GM12878 (cell line): ENCODE measurements around the gene USP54. TPM values are rescaled to one million over a fixed set of nuclear protein-coding genes. Genes with fewer than 3 reads are reported as not detected.

ENCODE experiments used
- ATAC-seq: fragments of 200-7000 bp; cut with Tn5 transposase; 3 replicates; pipeline ENCODE4 v1.9.1; 2020; ENCODE audit warnings: mild to moderate bottlenecking, moderate library complexity
- BruUV-seq: library from RNA; stranded (reverse); fragments of 400-500 nt; replicated peaks from 2 replicates; lab custom pipeline; 2021; lab: Mats Ljungman, UMichigan
- CTCF ChIA-PET: fragments of 300-600 bp; sonication (Branson Sonifier 250); formaldehyde crosslinking; extraction: SDS; loops from one replicate; lab custom pipeline; 2021; ENCODE audit warnings: inconsistent platforms; lab: Yijun Ruan, JAX
- POLR2A ChIA-PET: fragments of 350-600 bp; formaldehyde crosslinking; extraction: SDS; loops from one replicate; lab custom pipeline; 2021; ENCODE audit warnings: inconsistent platforms; lab: Charles Lee
- RAD21 ChIA-PET: fragments of 300-600 bp; sonication (Branson Sonifier 250); formaldehyde crosslinking; loops from one replicate; lab custom pipeline; 2023; ENCODE audit warnings: antibody characterized with exemption; ENCODE audit not compliant: unreplicated experiment; lab: Charles Lee
- SMC1A ChIA-PET: fragments of 300-600 bp; sonication (Branson Sonifier 250); formaldehyde crosslinking; loops from one replicate; lab custom pipeline; 2023; ENCODE audit not compliant: unreplicated experiment, uncharacterized antibody; lab: Charles Lee
- DNase-seq: peaks from one replicate; pipeline ENCODE4 v3.0.0-alpha.2; 2011; ENCODE audit warnings: low read depth, low spot score
- FAIRE-seq: peaks from 3 replicates; lab custom pipeline; 2011; peaks lifted over from hg19 to GRCh38; lab: Jason Lieb, UNC
- H2AFZ ChIP-seq: 2 replicates; pipeline ENCODE4 v1.6.0; 2011; ENCODE audit warnings: low read depth, low read length, control low read depth; ENCODE audit not compliant: control insufficient read depth
- H3K27ac ChIP-seq: 2 replicates; pipeline ENCODE4 v1.5.1; 2011; ENCODE audit warnings: control low read depth; ENCODE audit not compliant: control insufficient read depth, insufficient read depth
- H3K27me3 ChIP-seq, 2 experiments: replicated peaks in 1 of 2; 2 replicates each; pipeline versions ENCODE4 v1.6.0 to v1.6.1; 2011; ENCODE audit warnings: low read length in 1 of 2; ENCODE audit not compliant: control insufficient read depth in 2 of 2, insufficient read depth in 2 of 2
- H3K36me3 ChIP-seq, 2 experiments: 2 replicates each; pipeline ENCODE4 v1.5.1; 2011; ENCODE audit warnings: low read length in 1 of 2; ENCODE audit not compliant: control insufficient read depth in 2 of 2, insufficient read depth in 2 of 2
- H3K4me1 ChIP-seq: 2 replicates; pipeline ENCODE4 v1.6.1; 2011; ENCODE audit warnings: mild to moderate bottlenecking, low read length, moderate library complexity, mixed read lengths; ENCODE audit not compliant: control insufficient read depth, insufficient read depth
- H3K4me2 ChIP-seq: 2 replicates; pipeline ENCODE4 v1.6.0; 2011; ENCODE audit warnings: control low read depth; ENCODE audit not compliant: control insufficient read depth, insufficient read depth
- H3K4me3 ChIP-seq: fragments of 200-600 bp; sonication (generic); 2 replicates; pipeline ENCODE4 v1.5.1; 2016
- H3K79me2 ChIP-seq: 2 replicates; pipeline ENCODE4 v1.6.0; 2011; ENCODE audit warnings: low read length; ENCODE audit not compliant: control insufficient read depth, insufficient read depth
- H3K9ac ChIP-seq: 2 replicates; pipeline ENCODE4 v1.8.0; 2011; ENCODE audit warnings: low read length, control low read depth, mixed read lengths; ENCODE audit not compliant: control insufficient read depth, insufficient read depth
- H3K9me3 ChIP-seq: replicated peaks from 3 replicates; pipeline ENCODE4 v1.5.1; 2011; ENCODE audit warnings: mild to moderate bottlenecking, low read length; ENCODE audit not compliant: control insufficient read depth, insufficient read depth
- H4K20me1 ChIP-seq: 2 replicates; pipeline ENCODE4 v1.6.0; 2011; ENCODE audit not compliant: control insufficient read depth, insufficient read depth
- BCL11A ChIP-seq: IDR thresholded peaks from 2 replicates; pipeline ENCODE4 v1.6.1; 2011; ENCODE audit warnings: low read depth, low read length
- ETV6 ChIP-seq, 2 experiments: fragments of 450-650 bp in 1 of 2; IDR thresholded peaks in 1 of 2; conservative IDR thresholded peaks in 1 of 2; 2 replicates each; pipeline ENCODE4 v1.6.1; 2014; ENCODE audit warnings: antibody characterized with exemption in 1 of 2, borderline replicate concordance in 1 of 2, low read depth in 1 of 2, mild to moderate bottlenecking in 1 of 2, moderate library complexity in 1 of 2
- MYB ChIP-seq: fragments of 150-350 bp; IDR thresholded peaks from 2 replicates; pipeline ENCODE4 v1.6.1; 2014; ENCODE audit warnings: mild to moderate bottlenecking, low read depth, low read length, borderline replicate concordance
- MYC ChIP-seq: IDR thresholded peaks from 2 replicates; pipeline ENCODE4 v1.6.1; 2011; ENCODE audit warnings: mild to moderate bottlenecking, low read length, moderate library complexity, inconsistent platforms; ENCODE audit not compliant: insufficient read depth, insufficient replicate concordance, insufficient read length, severe bottlenecking
- NR2C2 ChIP-seq: IDR thresholded peaks from 2 replicates; pipeline ENCODE4 v1.6.1; 2011; ENCODE audit warnings: borderline replicate concordance, low read depth; ENCODE audit not compliant: control insufficient read depth, insufficient read length
- RAD21 ChIP-seq: IDR thresholded peaks from 2 replicates; pipeline ENCODE4 v1.6.1; 2011; ENCODE audit warnings: mild to moderate bottlenecking, low read depth, low read length, moderate library complexity; ENCODE audit not compliant: insufficient read depth
- YBX1 ChIP-seq: fragments of 450-650 bp; IDR thresholded peaks from 2 replicates; pipeline ENCODE4 v1.6.1; 2016; ENCODE audit warnings: antibody characterized with exemption
- ZNF217 ChIP-seq: fragments of 450-650 bp; IDR thresholded peaks from 2 replicates; pipeline ENCODE4 v1.6.1; 2017; ENCODE audit warnings: antibody characterized with exemption, mild to moderate bottlenecking
- WGBS: methylation state at CpG from one replicate; pipeline ENCODE4 v1.1.6; 2016; ENCODE audit warnings: low lambda C conversion rate; ENCODE audit not compliant: insufficient replicate concordance, insufficient coverage; ENCODE audit errors: missing lambda C conversion rate; 5-methylcytosine and 5-hydroxymethylcytosine counted together
- in situ Hi-C: fragments of 300-500 bp; cut with MboI; formaldehyde crosslinking; loops from 9 replicates; pipeline ENCODE4 v1.14.3; 2018; ENCODE audit warnings: mixed read lengths
- intact Hi-C: fragments of 100-400 bp; cut with micrococcal nuclease; formaldehyde crosslinking; loops from one replicate; pipeline ENCODE4 v1.14.2; 2022; ENCODE audit not compliant: unreplicated experiment
- polyA plus RNA-seq, 11 experiments: library from polyadenylated mRNA; depleted of rRNA in 4 of 11; unstranded in 6 of 11; stranded (reverse) in 5 of 11; fragments of >200 nt; fragmentation: Nextera tagmentation in 4 of 11; fragmentation: Illumina TruSeq in 1 of 11; extraction: Ambion mirVana in 4 of 11; extraction: Trizol in 1 of 11; gene quantifications; 1 replicate in 1 of 11; 2 replicates in 10 of 11; pipeline versions ENCODE4 v1.2.1 to v1.2.3, GENCODE V29; 2011 to 2016; ENCODE audit warnings: inconsistent platforms in 2 of 11, missing spikeins in 2 of 11, low read depth in 1 of 11
- total RNA-seq, 4 experiments: library from RNA; depleted of rRNA in 3 of 4; stranded (reverse); fragments of >200 nt in 3 of 4; fragmentation: Illumina TruSeq in 1 of 4; extraction: Trizol in 1 of 4; gene quantifications; 2 replicates each; pipeline versions ENCODE4 v1.2.1 to v1.2.3, GENCODE V29; 2013 to 2021
- TF ChIP-seq, protein P1 (sequence below): fragments of 450-650 bp; IDR thresholded peaks from 2 replicates; pipeline ENCODE4 v1.6.1; 2017; ENCODE audit warnings: mild to moderate bottlenecking, moderate library complexity
- TF ChIP-seq, protein P2 (sequence below): fragments of 450-650 bp; IDR thresholded peaks from 2 replicates; pipeline ENCODE4 v1.6.1; 2017; ENCODE audit warnings: borderline replicate concordance
- TF ChIP-seq, protein P3 (sequence below): fragments of 450-650 bp; IDR thresholded peaks from 2 replicates; pipeline ENCODE4 v1.6.1; 2017; ENCODE audit warnings: mild to moderate bottlenecking, moderate library complexity

The USP54 gene
- total and polyA plus RNA-seq, 10 of the 15 experiments (the other 5 are each of a cell fraction or from before 2014, with no cell fraction given) = 0.93 to 10.5 (median 5.5) TPM

DNA sequence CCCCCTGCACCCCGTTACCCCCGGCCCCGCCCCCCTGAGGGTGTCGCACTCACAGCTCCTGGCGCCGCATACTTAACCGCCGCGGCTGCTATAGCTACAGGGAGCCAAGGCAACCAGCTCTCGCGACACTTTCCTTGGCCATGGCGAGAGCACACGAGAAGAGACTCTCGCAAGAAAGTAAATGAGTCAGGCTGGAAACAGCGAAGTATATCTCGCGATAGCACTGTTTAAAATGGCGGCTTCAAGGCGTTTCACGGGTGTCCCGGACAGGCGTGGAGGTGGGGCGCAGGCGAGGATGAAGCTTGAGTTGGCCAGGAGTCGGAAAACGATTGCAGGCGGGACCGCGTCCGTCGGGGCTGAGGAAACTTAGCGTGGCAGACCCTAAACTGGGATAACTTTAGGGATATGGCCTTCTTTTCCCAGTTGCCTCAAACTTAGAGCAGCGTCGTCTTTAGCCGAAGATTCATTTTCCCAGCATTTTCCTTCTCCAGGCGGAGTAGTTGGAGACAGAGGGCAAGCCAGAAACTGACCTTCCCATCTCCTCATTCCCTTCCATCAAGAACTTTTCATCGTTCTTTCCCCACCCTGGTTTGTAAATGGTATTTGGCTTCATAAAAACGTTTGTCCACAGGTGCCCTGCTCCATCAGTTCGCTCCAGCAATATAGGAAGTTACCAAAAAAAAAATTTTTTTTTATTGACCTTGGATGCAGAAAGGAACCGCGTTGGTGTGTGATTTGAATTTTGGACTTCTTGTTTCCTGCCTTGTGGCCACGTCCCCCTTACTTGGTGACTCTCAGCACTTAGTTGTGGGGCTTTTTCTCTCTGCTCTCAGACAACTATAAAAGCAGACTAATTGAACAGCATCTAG, 35.0 kb upstream of the USP54 start:
- Histone ChIP-seq H3K4me3 (peak overlapping the region; percentile 87), H4K20me1 (no peaks in the 10 kb centered on the region), H3K27ac (peak overlapping the region; percentile 95), H3K36me3 (no peaks in the 10 kb centered on the region), H3K9me3 (no peaks in the 10 kb centered on the region), H3K9ac (peak overlapping the region; percentile 99), H3K4me2 (peak overlapping the region; percentile 82), H3K27me3 (no peaks in the 10 kb centered on the region), H3K79me2 (peaks cover 10% of the 10 kb centered on the region), H2AFZ (peak overlapping the region; percentile 93), H3K4me1 (peaks cover 5% of the 10 kb centered on the region)
- SMC1A ChIA-PET = interaction anchor here (1.0 to 6.6 kb wide), 7 partner anchors 15 to 96 kb away, joined by 3 to 38 read pairs (median 5); partner anchors contain the start of genes MYOZ1 and USP54
- BruUV-seq = TSS peak; percentile 96
- DNase-seq = peak; percentile 98
- RAD21 ChIA-PET = interaction anchor here (0.6 to 7.3 kb wide), 11 partner anchors 18 to 362 kb away, joined by 3 to 33 read pairs (median 3); partner anchors contain the start of genes CFAP70, CHCHD1 and PPP3CB
- CTCF ChIA-PET = interaction anchor here (0.6 to 7.7 kb wide), 8 partner anchors 17 to 375 kb away, joined by 3 to 60 read pairs (median 3); partner anchors contain the start of gene MYOZ1
- intact Hi-C loops (loop anchor here (5.0 kb wide), 1 partner anchor 99 kb away; no protein-coding TSS in a partner anchor), in situ Hi-C loops (no loop called here)
- ATAC-seq = peak; percentile 98
- POLR2A ChIA-PET = interaction anchor here (0.5 to 1.6 kb wide), 9 partner anchors 10 to 487 kb away, joined by 3 to 7 read pairs (median 4); no protein-coding TSS in a partner anchor
- WGBS = under 1% methylated on average over 39 of the region's 42 CpGs
- peak; percentile 90 for FAIRE-seq
- TF ChIP-seq, protein P1, sequence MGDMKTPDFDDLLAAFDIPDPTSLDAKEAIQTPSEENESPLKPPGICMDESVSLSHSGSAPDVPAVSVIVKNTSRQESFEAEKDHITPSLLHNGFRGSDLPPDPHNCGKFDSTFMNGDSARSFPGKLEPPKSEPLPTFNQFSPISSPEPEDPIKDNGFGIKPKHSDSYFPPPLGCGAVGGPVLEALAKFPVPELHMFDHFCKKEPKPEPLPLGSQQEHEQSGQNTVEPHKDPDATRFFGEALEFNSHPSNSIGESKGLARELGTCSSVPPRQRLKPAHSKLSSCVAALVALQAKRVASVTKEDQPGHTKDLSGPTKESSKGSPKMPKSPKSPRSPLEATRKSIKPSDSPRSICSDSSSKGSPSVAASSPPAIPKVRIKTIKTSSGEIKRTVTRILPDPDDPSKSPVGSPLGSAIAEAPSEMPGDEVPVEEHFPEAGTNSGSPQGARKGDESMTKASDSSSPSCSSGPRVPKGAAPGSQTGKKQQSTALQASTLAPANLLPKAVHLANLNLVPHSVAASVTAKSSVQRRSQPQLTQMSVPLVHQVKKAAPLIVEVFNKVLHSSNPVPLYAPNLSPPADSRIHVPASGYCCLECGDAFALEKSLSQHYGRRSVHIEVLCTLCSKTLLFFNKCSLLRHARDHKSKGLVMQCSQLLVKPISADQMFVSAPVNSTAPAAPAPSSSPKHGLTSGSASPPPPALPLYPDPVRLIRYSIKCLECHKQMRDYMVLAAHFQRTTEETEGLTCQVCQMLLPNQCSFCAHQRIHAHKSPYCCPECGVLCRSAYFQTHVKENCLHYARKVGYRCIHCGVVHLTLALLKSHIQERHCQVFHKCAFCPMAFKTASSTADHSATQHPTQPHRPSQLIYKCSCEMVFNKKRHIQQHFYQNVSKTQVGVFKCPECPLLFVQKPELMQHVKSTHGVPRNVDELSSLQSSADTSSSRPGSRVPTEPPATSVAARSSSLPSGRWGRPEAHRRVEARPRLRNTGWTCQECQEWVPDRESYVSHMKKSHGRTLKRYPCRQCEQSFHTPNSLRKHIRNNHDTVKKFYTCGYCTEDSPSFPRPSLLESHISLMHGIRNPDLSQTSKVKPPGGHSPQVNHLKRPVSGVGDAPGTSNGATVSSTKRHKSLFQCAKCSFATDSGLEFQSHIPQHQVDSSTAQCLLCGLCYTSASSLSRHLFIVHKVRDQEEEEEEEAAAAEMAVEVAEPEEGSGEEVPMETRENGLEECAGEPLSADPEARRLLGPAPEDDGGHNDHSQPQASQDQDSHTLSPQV = no peak
- no peak for TF ChIP-seq ETV6 (conservative IDR thresholded peaks at IDR 0.05 in 1 of 2, IDR thresholded peaks at IDR 0.05 in 1 of 2; ENCODE audit: borderline replicate concordance in 1 of 2, low read depth in 1 of 2)
- no peak for TF ChIP-seq YBX1
- no peak for TF ChIP-seq RAD21
- TF ChIP-seq BCL11A = no peak
- no peak for TF ChIP-seq MYB
- TF ChIP-seq NR2C2 = no peak
- TF ChIP-seq, protein P2, sequence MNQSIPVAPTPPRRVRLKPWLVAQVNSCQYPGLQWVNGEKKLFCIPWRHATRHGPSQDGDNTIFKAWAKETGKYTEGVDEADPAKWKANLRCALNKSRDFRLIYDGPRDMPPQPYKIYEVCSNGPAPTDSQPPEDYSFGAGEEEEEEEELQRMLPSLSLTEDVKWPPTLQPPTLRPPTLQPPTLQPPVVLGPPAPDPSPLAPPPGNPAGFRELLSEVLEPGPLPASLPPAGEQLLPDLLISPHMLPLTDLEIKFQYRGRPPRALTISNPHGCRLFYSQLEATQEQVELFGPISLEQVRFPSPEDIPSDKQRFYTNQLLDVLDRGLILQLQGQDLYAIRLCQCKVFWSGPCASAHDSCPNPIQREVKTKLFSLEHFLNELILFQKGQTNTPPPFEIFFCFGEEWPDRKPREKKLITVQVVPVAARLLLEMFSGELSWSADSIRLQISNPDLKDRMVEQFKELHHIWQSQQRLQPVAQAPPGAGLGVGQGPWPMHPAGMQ = peak; percentile 77
- TF ChIP-seq ZNF217 = no peak
- TF ChIP-seq, protein P3, sequence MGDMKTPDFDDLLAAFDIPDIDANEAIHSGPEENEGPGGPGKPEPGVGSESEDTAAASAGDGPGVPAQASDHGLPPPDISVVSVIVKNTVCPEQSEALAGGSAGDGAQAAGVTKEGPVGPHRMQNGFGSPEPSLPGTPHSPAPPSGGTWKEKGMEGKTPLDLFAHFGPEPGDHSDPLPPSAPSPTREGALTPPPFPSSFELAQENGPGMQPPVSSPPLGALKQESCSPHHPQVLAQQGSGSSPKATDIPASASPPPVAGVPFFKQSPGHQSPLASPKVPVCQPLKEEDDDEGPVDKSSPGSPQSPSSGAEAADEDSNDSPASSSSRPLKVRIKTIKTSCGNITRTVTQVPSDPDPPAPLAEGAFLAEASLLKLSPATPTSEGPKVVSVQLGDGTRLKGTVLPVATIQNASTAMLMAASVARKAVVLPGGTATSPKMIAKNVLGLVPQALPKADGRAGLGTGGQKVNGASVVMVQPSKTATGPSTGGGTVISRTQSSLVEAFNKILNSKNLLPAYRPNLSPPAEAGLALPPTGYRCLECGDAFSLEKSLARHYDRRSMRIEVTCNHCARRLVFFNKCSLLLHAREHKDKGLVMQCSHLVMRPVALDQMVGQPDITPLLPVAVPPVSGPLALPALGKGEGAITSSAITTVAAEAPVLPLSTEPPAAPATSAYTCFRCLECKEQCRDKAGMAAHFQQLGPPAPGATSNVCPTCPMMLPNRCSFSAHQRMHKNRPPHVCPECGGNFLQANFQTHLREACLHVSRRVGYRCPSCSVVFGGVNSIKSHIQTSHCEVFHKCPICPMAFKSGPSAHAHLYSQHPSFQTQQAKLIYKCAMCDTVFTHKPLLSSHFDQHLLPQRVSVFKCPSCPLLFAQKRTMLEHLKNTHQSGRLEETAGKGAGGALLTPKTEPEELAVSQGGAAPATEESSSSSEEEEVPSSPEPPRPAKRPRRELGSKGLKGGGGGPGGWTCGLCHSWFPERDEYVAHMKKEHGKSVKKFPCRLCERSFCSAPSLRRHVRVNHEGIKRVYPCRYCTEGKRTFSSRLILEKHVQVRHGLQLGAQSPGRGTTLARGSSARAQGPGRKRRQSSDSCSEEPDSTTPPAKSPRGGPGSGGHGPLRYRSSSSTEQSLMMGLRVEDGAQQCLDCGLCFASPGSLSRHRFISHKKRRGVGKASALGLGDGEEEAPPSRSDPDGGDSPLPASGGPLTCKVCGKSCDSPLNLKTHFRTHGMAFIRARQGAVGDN = no peak
- TF ChIP-seq MYC = no peak
